Coronary artery (tissue), 2 donors: ENCODE measurements around the gene TNFSF4.

Experiments used
- DNase-seq: peaks from one replicate; pipeline ENCODE4 v3.0.0-alpha.2; 2017; ENCODE audit warnings: low spot score
- H3K27ac ChIP-seq, 2 donors: fragments of 200-600 bp; sonication (generic); one replicate each; pipeline ENCODE4 v1.5.1; 2016 to 2019
- H3K4me3 ChIP-seq: fragments of 200-600 bp; sonication (generic); 2 replicates; pipeline ENCODE4 v1.5.1; 2016; ENCODE audit warnings: mild to moderate bottlenecking, moderate library complexity
- CTCF ChIP-seq: fragments of 200-600 bp; sonication (generic); IDR thresholded peaks from one replicate; pipeline ENCODE4 v1.5.1; 2019; ENCODE audit warnings: antibody characterized with exemption

The TNFSF4 gene

GRCh38 chr1:173202424-173203145 is 4.5 kb downstream of the TNFSF4 start:
- no peak overlapping the region for H3K27ac ChIP-seq
- no peak overlapping the region for H3K4me3 ChIP-seq
- TF ChIP-seq CTCF: peak; percentile 29
- no peak for DNase-seq

GRCh38 chr1:173201969-173202368 is 5.2 kb downstream of the TNFSF4 start:
- Histone ChIP-seq H3K4me3 (no peak overlapping the region), H3K27ac (no peak overlapping the region)
- TF ChIP-seq CTCF: no peak
- DNase-seq: no peak

GRCh38 chr1:173195596-173196088 is 11.5 kb downstream of the TNFSF4 start:
- H3K4me3 ChIP-seq: no peak overlapping the region
- no peak overlapping the region for H3K27ac ChIP-seq
- DNase-seq: no peak
- no peak for TF ChIP-seq CTCF

- TF ChIP-seq CTCF: no peak
- Histone ChIP-seq H3K27ac (no peak overlapping the region), H3K4me3 (no peak overlapping the region)
- DNase-seq: no peak
Observed at GRCh38 chr1:173193639-173194038, 13.5 kb downstream of the TNFSF4 start.

GRCh38 chr1:173191011-173191705 is 16.0 kb downstream of the TNFSF4 start:
- DNase-seq: no peak
- H3K27ac ChIP-seq: peak overlapping the region; percentile 43 to 84
- peak overlapping the region; percentile 26 for H3K4me3 ChIP-seq
- TF ChIP-seq CTCF: no peak

- DNase-seq: peak; percentile 84
- H3K27ac ChIP-seq: peak overlapping the region; percentile 43 to 84
- peak overlapping the region; percentile 29 for H3K4me3 ChIP-seq
- no peak for TF ChIP-seq CTCF
Observed at GRCh38 chr1:173190101-173190936, 16.8 kb downstream of the TNFSF4 start.
